ENCODE measurements around the gene ST6GAL1. TPM values are rescaled to one million over a fixed set of nuclear protein-coding genes. Genes with fewer than 3 reads are reported as not detected.

Gene ST6GAL1
- total RNA-seq, 4 donors from 2014 or later, result 24.7 to 58.1 (median 44.5) TPM

GRCh38 chr3:187026317-187026670 lies 96.0 kb downstream of the ST6GAL1 start:
- Histone ChIP-seq H3K4me3 (no peak overlapping the region), H3K27me3 (no peaks in the 10 kb centered on the region), H3K36me3 (no peaks in the 10 kb centered on the region), H3K27ac (peak overlapping the region in 1 of 4 donors; percentile 71), H3K9me3 (peaks cover 0 to 2% (median 0%) of the 10 kb centered on the region in 4 donors), H3K4me1 (peaks cover 0 to 16% (median 3%) of the 10 kb centered on the region in 4 donors)
- DNase-seq (ENCODE audit: low spot score in 2 of 2), result no peak
- 93 to 100% methylated on average over 2 of the region's 2 CpGs for WGBS, 2 donors
- TF ChIP-seq POLR2A (IDR thresholded peaks at IDR 0.05) (no peak), EP300 (IDR thresholded peaks at IDR 0.05) (no peak), CTCF (IDR thresholded peaks at IDR 0.05) (no peak)

- Histone ChIP-seq H3K27ac (peak overlapping the region in 1 of 4 donors; percentile 24), H3K9me3 (peaks cover 0 to 2% (median 0%) of the 10 kb centered on the region in 4 donors), H3K4me1 (peaks cover 0 to 16% (median 8%) of the 10 kb centered on the region in 4 donors), H3K4me3 (no peak overlapping the region), H3K27me3 (no peaks in the 10 kb centered on the region), H3K36me3 (no peaks in the 10 kb centered on the region)
- 83 to 84% methylated on average over 8 of the region's 8 CpGs for WGBS, 2 donors
- no peak for DNase-seq (ENCODE audit: low spot score in 2 of 2)
- TF ChIP-seq POLR2A (IDR thresholded peaks at IDR 0.05), result no peak
- no peak for TF ChIP-seq EP300 (IDR thresholded peaks at IDR 0.05)
- no peak for TF ChIP-seq CTCF (IDR thresholded peaks at IDR 0.05)
Observed at GRCh38 chr3:187027531-187028278, 97.4 kb downstream of the ST6GAL1 start.

DNA sequence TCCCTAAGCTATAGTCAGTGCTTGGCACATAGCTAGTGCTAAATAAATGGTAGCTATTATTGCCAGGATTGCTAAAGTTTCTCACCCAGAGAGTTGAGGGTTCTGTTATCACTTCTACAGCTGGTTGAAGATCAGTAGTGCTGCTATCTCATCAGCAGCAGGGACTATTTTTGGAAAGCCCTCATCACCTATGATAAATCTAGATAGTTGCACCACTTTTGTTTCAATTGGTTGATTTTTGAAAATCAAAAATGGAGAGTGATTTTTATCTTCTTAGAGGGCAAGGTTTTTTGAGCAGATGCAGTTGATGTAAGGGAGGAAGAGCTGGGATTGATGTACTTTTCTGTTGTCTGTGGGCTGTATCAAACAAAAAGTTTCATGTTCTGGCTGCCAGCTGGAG lies 101.6 kb downstream of the ST6GAL1 start:
- H3K27ac ChIP-seq, result no peak overlapping the region
- no peaks in the 10 kb centered on the region for H3K36me3 ChIP-seq
- peaks cover 0 to 12% (median 5%) of the 10 kb centered on the region in 4 donors for H3K4me1 ChIP-seq
- peaks cover 0 to 15% (median 0%) of the 10 kb centered on the region in 4 donors for H3K9me3 ChIP-seq
- H3K27me3 ChIP-seq, result no peaks in the 10 kb centered on the region
- TF ChIP-seq CTCF (IDR thresholded peaks at IDR 0.05) (no peak), EP300 (IDR thresholded peaks at IDR 0.05) (no peak), POLR2A (IDR thresholded peaks at IDR 0.05) (no peak)
- DNase-seq (ENCODE audit: low spot score in 2 of 2), result no peak
- H3K4me3 ChIP-seq, result no peak overlapping the region

DNA sequence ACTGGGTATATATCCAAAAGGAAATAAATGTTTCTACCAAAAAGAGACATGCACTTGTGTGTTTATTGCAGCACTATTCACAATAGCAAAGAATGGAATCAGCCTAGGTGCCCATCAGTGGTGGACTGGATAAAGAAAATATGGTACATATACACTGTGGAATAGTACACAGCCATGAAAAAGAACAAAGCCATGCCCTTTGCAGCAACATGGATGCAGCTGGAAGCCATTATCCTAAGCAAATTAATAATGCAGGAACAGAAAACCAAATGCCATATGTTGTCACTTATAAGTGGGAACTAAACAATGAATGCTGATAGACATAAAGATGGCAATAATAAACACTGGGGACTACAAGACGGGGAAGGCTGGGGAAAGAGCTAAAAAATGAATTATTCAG lies 106.1 kb downstream of the ST6GAL1 start:
- Histone ChIP-seq H3K9me3 (peaks cover 0 to 15% (median 0%) of the 10 kb centered on the region in 4 donors), H3K27ac (no peak overlapping the region), H3K4me1 (peaks cover 0 to 18% (median 4%) of the 10 kb centered on the region in 4 donors), H3K27me3 (no peaks in the 10 kb centered on the region), H3K4me3 (no peak overlapping the region), H3K36me3 (peaks cover 0 to 26% (median 0%) of the 10 kb centered on the region in 3 donors)
- TF ChIP-seq EP300 (IDR thresholded peaks at IDR 0.05), result no peak
- TF ChIP-seq POLR2A (IDR thresholded peaks at IDR 0.05), result no peak
- no peak for TF ChIP-seq CTCF (IDR thresholded peaks at IDR 0.05)
- no peak for DNase-seq (ENCODE audit: low spot score in 2 of 2)
- WGBS, 2 donors, result 70 to 82% methylated on average over 1 of the region's 1 CpG

GRCh38 chr3:187039100-187039722 lies 108.9 kb downstream of the ST6GAL1 start:
- Histone ChIP-seq H3K9me3 (peaks cover 0 to 14% (median 0%) of the 10 kb centered on the region in 4 donors), H3K36me3 (peaks cover 0 to 34% (median 0%) of the 10 kb centered on the region in 3 donors), H3K27me3 (no peaks in the 10 kb centered on the region), H3K27ac (no peak overlapping the region), H3K4me3 (no peak overlapping the region), H3K4me1 (peaks cover 0 to 28% (median 13%) of the 10 kb centered on the region in 4 donors)
- TF ChIP-seq CTCF (IDR thresholded peaks at IDR 0.05) (no peak), POLR2A (IDR thresholded peaks at IDR 0.05) (no peak), EP300 (IDR thresholded peaks at IDR 0.05) (no peak)
- 85 to 88% methylated on average over 10 of the region's 10 CpGs for WGBS, 2 donors
- DNase-seq (ENCODE audit: low spot score in 2 of 2), result no peak
